HG03060 (cell line): Measurements from ENCODE around the gene AGPS.
"Not testable (repeated sequence)": the region's sequence is repeated elsewhere in the genome, so short reads cannot be mapped to it uniquely, and the experiment has no call there.

ENCODE experiments used
- ATAC-seq: cut with Tn5 transposase; IDR thresholded peaks from one replicate; pipeline ENCODE4 v1.9.1; 2021; ENCODE audit warnings: low read depth, moderate number of reproducible peaks; ENCODE audit not compliant: unreplicated experiment

AGPS gene

DNA sequence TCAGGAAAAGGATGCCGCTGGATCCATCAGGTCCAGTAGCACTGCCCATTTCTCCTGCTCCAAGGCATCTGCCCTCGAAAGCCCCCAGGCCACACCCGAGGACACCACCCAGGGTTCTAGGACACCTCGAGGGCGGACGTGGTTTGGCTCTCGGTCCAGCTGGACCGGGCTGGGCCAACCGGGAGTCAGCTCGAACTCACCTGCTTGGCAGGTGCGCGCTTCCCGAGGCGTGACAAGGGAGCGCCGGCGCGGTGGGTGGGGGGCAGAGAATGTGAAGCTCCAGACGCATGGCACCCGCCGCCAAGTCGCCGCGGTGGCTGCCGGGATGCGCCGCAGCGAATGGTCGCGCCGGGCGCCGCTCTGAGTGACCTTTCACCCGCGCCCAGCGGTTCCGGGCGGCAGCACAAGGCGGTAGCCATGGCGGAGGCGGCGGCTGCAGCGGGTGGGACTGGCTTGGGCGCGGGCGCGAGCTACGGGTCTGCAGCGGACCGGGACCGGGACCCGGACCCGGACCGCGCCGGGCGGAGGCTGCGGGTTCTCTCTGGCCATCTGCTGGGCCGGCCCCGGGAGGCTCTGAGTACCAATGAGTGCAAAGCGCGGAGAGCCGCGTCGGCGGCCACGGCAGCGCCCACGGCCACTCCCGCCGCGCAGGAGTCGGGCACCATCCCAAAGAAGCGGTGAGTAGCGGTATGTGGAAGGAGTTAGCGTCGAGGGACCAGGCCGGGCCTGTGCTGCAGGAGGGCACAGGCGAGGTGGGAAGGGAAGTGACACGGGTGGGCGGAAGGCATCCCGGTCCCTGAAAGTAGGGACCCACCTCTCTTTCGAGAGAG, at the start of gene AGPS:
Gene AGPS, plus strand, starts transcription at position 401 of the 830 bp plus-strand sequence. Its CDS starts 17 bp downstream, at position 418.
- peak; percentile 57 for ATAC-seq

GRCh38 chr2:177343773-177344172, 48.8 kb upstream of the AGPS start:
- ATAC-seq: no peak

GRCh38 chr2:177344316-177344715, 48.3 kb upstream of the AGPS start:
- ATAC-seq: no peak

GRCh38 chr2:177346192-177346591, 46.4 kb upstream of the AGPS start:
- ATAC-seq: no peak

DNA sequence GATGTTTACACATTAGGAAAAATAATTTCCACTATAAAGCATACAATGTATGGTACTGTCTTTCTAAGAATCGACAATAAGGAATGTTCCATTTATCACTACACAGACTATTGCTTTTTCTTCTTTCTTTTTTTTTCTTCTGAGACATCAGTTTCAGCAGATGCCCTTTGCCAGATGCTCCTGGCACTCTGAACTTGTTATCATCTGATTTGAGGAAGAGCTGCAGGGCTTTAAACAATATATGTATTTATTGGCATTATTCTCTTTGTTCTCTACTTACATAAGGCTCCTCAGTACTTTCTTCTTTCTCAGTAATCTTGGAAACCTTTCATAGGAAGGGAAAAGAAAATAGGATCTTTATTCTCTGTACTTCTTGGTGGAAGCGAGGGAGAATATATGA, 45.0 kb upstream of the AGPS start:
- no peak for ATAC-seq

DNA sequence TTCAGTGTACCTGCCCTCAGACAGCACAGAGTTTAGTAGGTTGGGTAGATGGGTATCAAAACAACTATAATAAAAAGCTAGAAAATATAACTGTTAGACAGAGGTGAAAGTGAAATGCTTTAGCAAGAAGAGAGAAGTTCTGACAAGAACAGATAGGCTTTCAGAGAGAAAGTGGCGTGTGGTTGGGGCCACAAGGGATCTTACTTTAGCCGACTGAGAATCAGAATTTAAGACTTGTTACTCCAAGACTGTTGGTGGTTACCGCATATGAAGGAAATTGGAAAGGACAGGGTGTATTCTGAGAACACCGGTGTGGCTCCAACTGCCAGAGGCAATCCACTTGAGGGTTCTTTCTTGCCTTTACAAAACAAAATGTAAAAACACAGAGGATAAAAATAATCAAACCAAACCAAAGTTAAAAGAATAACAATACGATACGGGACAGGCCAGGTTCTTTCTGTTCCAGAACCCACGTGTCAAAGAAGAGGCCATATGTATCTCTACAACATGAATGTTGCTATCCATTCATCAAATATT, 44.4 kb upstream of the AGPS start:
- no peak for ATAC-seq

DNA sequence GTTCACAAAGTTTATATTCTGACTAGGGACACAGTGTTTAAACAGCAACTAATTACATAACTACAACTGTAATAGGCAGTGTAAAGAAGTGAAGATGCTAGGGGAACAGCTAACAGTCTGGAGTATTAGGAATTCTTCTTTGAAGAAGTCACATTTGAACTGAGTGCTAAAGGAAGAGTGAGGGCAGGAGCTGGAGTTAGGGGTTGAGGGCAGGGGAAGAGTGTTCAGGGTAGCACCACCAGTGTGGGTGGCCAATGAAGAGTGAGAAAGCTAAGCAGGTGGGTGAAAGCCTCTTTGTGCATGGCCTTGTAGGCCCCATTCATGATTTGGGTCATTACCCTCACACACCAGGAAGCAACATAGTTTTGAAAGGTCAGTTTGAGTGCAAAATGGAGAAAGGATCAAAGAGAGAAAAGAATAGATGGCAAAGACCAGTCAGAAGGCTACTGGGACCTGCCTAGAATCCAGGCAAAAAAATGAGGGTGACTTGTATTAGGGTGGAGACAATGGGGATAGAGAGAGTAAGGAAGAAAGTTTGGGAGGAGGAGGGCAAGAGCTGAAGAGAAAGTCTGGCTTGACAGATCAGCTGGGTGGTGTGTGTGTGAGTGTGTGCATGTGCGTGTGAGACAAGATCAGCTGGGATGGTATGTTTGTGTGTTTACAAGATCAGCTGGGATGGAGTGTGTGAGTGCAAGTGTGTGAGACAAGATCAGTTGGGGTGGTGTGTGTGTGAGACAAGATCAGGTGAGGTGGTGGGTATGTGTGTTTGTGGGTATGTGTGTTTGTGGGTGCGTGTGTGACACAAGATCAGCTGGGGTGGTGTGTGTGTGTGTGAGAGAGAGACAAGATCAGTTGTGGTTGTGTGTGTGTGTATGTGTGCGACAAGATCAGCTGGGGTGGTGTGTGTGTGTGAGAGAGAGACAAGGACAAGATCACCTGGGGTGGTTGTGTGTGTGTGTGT, 43.6 kb upstream of the AGPS start:
- ATAC-seq: no peak

DNA sequence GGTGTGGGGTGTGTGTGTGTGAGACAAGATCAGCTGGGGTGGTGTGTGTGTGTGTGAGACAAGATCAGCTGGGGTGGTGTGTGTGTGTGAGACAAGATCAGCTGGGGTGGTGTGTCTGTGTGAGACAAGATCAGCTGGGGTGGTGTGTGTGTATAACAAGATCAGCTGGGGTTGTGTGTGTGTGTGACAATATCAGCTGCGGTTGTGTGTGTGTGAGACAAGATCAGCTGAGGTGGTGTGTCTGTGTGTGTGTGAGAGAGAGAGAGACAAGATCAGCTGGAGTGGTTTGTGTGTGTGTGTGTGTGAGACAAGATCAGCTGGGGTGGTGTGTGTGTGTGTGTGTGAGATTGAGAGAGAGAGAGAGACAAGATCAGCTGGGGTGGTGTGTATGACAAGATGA, 41.9 kb upstream of the AGPS start:
- ATAC-seq: not testable (repeated sequence)

DNA sequence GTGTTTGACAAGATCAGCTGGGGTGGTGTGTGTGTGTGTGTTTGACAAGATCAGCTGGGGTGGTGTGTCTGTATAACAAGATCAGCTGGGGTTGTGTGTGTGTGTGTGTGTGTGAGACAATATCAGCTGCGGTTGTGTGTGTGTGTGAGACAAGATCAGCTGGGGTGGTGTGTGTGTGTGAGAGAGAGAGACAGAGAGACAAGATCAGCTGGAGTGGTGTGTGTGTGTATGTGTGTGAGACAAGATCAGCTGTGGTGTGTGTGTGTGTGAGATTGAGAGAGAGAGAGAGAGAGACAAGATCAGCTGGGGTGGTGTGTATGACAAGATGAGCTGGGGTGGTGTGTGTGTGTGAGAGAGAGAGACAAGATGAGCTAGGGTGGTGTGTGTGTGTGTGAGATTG, 41.5 kb upstream of the AGPS start:
- ATAC-seq: not testable (repeated sequence)

DNA sequence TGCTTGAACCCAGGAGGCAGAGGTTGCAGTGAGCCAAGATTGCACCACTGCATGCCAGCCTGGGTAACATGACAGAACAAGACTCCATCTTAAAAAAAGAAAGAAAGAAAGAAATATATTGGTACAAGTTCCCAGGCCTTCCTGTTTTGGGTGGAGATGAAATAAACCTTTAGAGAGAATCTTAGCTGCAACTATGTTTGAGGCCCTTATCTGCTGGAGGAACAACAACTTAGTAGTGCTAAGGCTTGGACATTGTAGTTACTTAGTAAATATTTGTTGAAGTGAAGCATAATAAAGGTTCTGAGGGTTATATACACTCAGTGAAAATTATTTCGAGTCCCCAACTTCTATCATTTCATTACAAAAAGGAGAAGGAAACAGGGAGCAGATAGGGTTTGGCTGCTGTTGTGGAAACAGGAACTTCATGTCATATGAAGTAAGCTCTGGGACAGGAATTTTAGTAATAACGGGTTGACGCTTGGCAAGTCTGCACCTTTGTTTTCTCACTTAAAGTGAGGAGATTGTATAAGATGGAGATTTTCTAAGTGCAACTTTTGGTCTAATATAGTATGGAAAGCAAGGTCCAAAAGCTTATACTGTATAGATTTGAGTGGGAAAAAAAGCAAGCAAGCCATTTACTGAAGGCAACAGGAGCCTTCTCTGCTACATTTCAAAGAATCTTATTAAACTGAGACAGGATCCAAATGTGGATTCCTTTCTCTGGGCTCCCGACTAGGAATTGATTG, 40.0 kb upstream of the AGPS start:
- ATAC-seq: no peak

- no peak for ATAC-seq
These were observed 39.4 kb upstream of the AGPS start for GRCh38 chr2:177353187-177353478.

DNA sequence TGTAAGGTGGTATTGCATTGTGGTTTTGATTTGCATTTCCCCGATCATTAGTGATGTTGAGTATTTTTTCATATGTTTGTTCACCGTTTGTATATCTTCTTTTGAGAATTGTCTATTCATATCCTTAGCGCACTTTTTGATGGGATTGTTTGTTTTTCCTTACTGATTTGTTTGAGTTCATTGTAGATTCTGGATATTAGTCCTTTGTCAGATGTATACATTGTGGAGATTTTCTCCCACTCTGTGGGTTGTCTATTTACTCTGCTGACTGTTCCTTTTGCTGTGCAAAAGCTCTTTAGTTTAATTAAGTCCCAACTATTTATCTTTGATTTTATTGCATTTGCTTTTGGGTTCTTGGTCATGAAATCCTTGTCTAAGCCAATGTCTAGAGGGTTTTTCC, 38.0 kb upstream of the AGPS start:
- ATAC-seq: not testable (repeated sequence)

GRCh38 chr2:177355874-177356273, 36.7 kb upstream of the AGPS start:
- no peak for ATAC-seq

DNA sequence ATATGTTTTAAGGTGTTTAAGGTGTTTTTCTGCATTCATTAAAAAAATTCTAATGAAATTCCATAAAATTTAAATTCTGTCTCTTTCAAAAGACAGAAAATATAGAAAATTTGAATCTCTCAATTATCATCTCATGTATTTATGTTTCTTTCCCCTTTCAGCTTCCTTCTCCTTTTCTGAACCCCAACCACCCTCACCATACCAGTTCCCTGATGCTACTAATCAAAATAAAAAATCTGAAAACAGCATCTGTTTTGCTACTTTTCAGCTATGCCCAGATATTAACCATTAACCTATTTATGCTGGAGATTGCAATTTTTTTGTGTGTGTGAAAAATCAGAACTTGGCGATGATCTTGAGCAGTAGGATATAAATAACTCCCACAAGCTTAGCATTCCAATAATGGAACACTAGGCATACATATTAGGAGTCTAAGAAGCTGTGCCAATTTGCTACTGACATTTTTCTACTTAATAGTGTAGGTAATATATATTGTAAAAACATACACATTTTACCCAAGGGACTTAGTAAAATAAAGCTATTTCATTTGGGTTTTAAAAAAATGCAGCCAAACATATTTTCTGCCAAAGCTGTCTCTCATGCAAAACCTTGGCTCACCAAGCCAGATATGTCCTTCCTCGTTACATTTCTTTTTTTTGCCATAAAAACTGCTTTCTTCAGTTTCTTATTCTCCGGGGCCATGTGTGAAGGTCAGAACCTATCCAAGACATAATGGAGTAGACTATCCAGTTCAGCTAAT, 32.6 kb upstream of the AGPS start:
- ATAC-seq: no peak

DNA sequence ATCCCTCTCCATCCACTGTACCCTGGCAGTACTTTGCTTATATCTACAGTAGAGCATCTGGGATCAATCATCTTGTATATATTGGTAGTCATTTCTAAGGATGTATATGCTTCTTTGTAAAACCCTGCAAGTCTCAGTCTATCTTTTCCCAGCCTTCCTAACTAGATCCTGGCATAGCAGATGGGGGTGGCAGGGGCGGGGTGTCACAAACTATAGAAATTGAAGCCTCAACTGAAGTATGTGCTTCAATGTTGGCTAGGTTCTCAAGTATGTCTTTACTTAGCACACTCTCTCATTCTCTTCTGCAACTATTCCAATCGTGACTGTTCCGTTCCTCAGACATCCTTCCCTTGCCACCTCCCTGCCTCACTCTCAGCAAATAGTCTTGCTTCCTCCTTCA, 30.1 kb upstream of the AGPS start:
- ATAC-seq: no peak

GRCh38 chr2:177363332-177363731, 29.2 kb upstream of the AGPS start:
- ATAC-seq: no peak

DNA sequence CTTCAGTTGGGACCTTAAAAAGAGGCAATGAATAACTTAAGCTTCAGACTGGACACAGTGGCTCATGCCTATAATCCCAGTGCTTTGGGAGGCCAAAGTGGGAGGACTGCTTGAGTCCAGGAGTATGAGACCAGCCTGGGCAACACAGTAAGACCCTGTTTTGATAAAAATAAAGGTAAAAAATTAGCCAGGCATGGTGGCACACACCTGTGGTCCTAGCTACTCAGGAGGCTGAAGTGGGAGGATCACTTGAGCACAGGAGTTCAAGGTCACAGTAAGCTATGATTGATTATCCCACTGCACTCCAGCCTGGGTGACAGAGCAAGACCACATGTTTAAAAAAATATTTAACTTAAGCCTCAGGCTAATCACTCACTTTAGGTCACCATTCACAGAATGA, 26.8 kb upstream of the AGPS start:
- not testable (repeated sequence) for ATAC-seq

- ATAC-seq: not testable (repeated sequence)
These were observed 24.6 kb upstream of the AGPS start for GRCh38 chr2:177368023-177368422.

DNA sequence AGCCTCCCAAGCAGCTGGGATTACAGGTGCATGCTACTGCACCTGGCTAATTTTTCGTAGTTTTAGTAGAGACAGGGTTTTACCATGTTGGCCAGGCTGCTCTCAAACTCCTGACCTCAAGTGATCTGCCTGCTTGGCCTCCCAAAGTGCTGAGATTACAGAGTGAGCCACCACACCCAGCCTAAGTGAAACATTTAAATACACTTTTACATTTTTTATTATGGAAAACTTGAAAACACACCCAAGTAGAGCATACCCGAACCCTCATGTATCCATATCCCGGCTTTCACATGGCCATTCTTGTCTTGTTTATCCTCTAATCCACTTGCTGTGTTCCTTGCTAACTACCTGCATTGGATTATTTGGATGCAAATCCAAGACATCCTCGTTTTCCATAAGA, 13.2 kb upstream of the AGPS start:
- ATAC-seq: no peak

GRCh38 chr2:177380181-177380580, 12.4 kb upstream of the AGPS start:
- ATAC-seq: no peak
